ENCODE data around the gene INPP5D. TPM values are rescaled to one million over a fixed set of nuclear protein-coding genes. Genes with fewer than 3 reads are reported as not detected.

INPP5D gene
- total RNA-seq, 2 donors from 2014 or later = 0.66 to 3.0 TPM

DNA sequence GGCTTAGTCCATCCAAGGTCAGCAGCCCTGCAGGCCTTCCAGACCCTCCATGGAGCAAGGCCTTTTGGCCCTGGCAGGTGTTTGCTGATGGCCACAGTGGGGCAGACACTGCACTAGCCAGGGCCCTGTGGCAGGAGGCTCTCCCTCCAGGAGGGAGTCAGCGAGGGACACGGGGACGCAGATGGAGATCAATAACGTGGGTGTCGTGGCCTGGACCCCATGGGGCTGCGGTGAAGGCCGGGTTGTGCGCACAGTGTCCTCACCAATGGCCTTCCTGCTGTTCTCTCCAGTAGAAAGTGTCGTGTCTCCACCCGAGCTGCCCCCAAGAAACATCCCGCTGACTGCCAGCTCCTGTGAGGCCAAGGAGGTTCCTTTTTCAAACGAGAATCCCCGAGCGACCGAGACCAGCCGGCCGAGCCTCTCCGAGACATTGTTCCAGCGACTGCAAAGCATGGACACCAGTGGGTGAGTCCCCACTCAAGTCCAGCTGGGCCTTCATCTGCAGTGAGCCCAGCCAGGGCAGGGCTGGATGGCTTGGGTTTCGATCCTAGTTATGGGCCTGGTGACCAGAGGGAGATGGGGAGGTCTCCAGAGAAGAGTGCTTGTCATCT is 65.4 kb downstream of the INPP5D start:
- H3K27me3 ChIP-seq (ENCODE audit: control insufficient read depth, insufficient read depth, low read length, poor library complexity, severe bottlenecking) = no peaks in the 10 kb centered on the region
- TF ChIP-seq CTCF (conservative IDR thresholded peaks at IDR 0.05) = no peak
- DNase-seq = no peak
- H3K9ac ChIP-seq (ENCODE audit: extremely low read depth, low read length, poor library complexity, severe bottlenecking) = no peak overlapping the region
- Mint-ChIP-seq H3K27me3 (ENCODE audit: insufficient read depth) (peaks cover 4% of the 10 kb centered on the region), H3K9me3 (no peaks in the 10 kb centered on the region), H3K4me3 (no peak overlapping the region), H3K27ac (no peak overlapping the region), H3K4me1 (peaks cover 11% of the 10 kb centered on the region), H3K36me3 (ENCODE audit: low read depth) (no peaks in the 10 kb centered on the region)
- H3K27ac ChIP-seq (ENCODE audit: low read depth, low read length) = no peak overlapping the region
- no peaks in the 10 kb centered on the region for H3K9me3 ChIP-seq (ENCODE audit: control insufficient read depth, low read length)
- no peaks in the 10 kb centered on the region for H3K4me1 ChIP-seq (ENCODE audit: control insufficient read depth, insufficient read depth, low read length)
- 91 to 93% methylated on average over 18 to 20 of the region's 20 CpGs for WGBS, 2 experiments (ENCODE audit: insufficient coverage in 1 of 2, insufficient read length in 1 of 2)
- no peak overlapping the region for H3K4me3 ChIP-seq (ENCODE audit: low read length)
- no peaks in the 10 kb centered on the region for H3K36me3 ChIP-seq (ENCODE audit: control insufficient read depth, insufficient read depth, low read length)

DNA sequence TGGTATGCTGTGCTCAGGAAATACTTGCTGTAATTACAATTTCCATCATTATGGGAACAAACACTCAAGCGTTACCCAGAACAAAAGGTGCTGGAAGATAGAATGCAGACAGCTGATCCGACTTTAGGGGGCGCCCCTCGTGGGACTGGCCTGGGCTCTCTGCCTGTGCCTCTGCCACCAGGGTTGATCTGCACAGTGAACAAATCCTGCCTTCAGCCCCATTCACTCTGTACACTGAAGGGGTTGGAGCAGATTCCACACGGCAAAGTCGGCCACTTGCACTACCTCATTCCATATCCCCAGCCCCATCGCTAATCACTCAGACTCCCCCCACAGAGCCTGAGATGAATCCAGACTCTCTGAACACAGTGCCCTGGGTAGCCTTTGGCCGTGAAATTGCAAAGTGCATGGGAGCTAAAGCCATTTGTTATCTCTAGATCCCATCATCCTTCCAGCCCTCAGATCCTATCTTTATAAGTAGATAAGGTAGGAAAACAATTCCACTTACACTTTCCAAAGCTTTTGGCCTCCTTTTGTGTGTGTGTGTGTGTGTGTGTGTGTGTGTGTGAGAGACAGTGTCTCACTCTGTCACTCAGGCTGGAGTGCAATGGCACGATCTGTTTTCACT is 69.3 kb downstream of the INPP5D start:
- Mint-ChIP-seq H3K27me3 (ENCODE audit: insufficient read depth) (peaks cover 1% of the 10 kb centered on the region), H3K4me3 (no peak overlapping the region), H3K9me3 (no peaks in the 10 kb centered on the region), H3K4me1 (peaks cover 14% of the 10 kb centered on the region), H3K36me3 (ENCODE audit: low read depth) (no peaks in the 10 kb centered on the region), H3K27ac (peak overlapping the region; percentile 64)
- H3K27me3 ChIP-seq (ENCODE audit: control insufficient read depth, insufficient read depth, low read length, poor library complexity, severe bottlenecking) = no peaks in the 10 kb centered on the region
- TF ChIP-seq CTCF (conservative IDR thresholded peaks at IDR 0.05) = peak; percentile 83
- H3K9ac ChIP-seq (ENCODE audit: extremely low read depth, low read length, poor library complexity, severe bottlenecking) = no peak overlapping the region
- H3K27ac ChIP-seq (ENCODE audit: low read depth, low read length) = no peak overlapping the region
- H3K4me1 ChIP-seq (ENCODE audit: control insufficient read depth, insufficient read depth, low read length) = no peaks in the 10 kb centered on the region
- peak; percentile 90 for DNase-seq
- no peak overlapping the region for H3K4me3 ChIP-seq (ENCODE audit: low read length)
- H3K9me3 ChIP-seq (ENCODE audit: control insufficient read depth, low read length) = no peaks in the 10 kb centered on the region
- 52 to 55% methylated on average over 5 to 9 of the region's 9 CpGs for WGBS, 2 experiments (ENCODE audit: insufficient coverage in 1 of 2, insufficient read length in 1 of 2)
- H3K36me3 ChIP-seq (ENCODE audit: control insufficient read depth, insufficient read depth, low read length) = no peaks in the 10 kb centered on the region

- Histone ChIP-seq H3K9ac (ENCODE audit: extremely low read depth, low read length, poor library complexity, severe bottlenecking) (no peak overlapping the region), H3K4me3 (ENCODE audit: low read length) (no peak overlapping the region), H3K4me1 (ENCODE audit: control insufficient read depth, insufficient read depth, low read length) (no peaks in the 10 kb centered on the region), H3K9me3 (ENCODE audit: control insufficient read depth, low read length) (no peaks in the 10 kb centered on the region), H3K27me3 (ENCODE audit: control insufficient read depth, insufficient read depth, low read length, poor library complexity, severe bottlenecking) (no peaks in the 10 kb centered on the region), H3K27ac (ENCODE audit: low read depth, low read length) (no peak overlapping the region), H3K36me3 (ENCODE audit: control insufficient read depth, insufficient read depth, low read length) (no peaks in the 10 kb centered on the region)
- WGBS, 2 experiments (ENCODE audit: insufficient coverage in 1 of 2, insufficient read length in 1 of 2) = 89 to 91% methylated on average over 3 to 6 of the region's 6 CpGs
- no peak for TF ChIP-seq CTCF (conservative IDR thresholded peaks at IDR 0.05)
- DNase-seq = no peak
- Mint-ChIP-seq H3K36me3 (ENCODE audit: low read depth) (no peaks in the 10 kb centered on the region), H3K4me1 (peaks cover 14% of the 10 kb centered on the region), H3K9me3 (no peaks in the 10 kb centered on the region), H3K27ac (no peak overlapping the region), H3K27me3 (ENCODE audit: insufficient read depth) (peaks cover 1% of the 10 kb centered on the region), H3K4me3 (no peak overlapping the region)
These were observed 69.9 kb downstream of the INPP5D start for GRCh38 chr2:233130024-233130423.
